ENCODE data around the gene UBE2M.
A peak's percentile ranks its signal among the peaks of the same experiment; 100 is the strongest.

UBE2M gene

DNA sequence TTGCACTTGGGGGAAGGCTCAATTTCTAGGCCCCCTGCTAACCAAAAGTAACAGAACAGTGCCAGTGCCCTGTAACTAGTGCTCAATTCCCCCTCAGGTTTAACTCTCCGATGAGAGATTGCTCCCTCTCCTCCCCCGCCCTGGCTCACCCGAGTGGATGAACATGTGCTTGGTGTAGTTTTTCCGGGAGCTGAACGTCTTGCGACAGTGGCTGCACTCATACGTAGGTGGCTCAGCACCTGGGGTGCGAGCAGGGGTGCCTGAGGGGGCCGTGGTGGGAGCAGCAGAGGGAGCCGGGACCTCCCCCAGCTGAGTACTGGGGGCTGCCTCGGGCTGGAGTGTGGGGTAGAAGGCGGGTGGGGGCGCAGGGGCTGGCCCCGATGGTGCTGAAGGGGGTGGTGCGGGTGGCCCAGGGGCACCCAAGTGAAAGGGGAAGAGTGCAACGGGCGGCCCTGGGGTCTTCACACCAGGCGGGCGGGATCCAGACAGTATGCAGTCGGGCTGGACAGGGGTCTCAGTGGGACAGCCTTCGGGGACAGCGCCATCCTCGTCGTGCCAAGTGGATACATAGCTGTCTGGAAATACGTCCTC, 42.1 kb downstream of the UBE2M start:
- no peak for TF ChIP-seq CTCF (conservative IDR thresholded peaks at IDR 0.05; ENCODE audit: low read depth, low read length)
- no peak overlapping the region for H3K4me3 ChIP-seq (ENCODE audit: low read length)
- no peak for DNase-seq (ENCODE audit: low read depth)

GRCh38 chr19:58515259-58515658, 43.2 kb downstream of the UBE2M start:
- H3K4me3 ChIP-seq (ENCODE audit: low read length) = no peak overlapping the region
- DNase-seq (ENCODE audit: low read depth) = no peak
- no peak for TF ChIP-seq CTCF (conservative IDR thresholded peaks at IDR 0.05; ENCODE audit: low read depth, low read length)

DNA sequence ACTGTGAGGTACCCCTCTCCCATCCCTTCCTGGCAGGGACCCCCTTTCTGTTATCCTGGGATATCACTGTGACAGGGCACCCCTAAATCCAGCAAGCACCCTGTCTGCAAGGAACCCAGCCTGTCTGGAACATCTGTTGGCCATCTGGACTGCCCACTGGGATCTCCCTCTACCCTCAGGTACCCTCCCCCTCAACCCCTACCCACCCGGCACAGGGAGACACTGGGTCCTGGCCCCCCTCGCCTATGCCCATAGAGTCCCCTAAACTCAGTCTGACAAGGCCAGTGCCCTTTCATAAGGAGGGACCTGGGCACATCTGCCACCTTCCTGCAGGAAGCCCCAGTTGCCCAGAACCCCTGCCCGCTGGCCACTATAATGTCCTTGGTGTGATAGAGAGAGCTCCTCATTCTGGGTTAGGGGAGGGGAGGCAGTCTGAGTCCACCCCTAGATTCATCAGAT, 43.8 kb downstream of the UBE2M start:
- no peak for DNase-seq (ENCODE audit: low read depth)
- peak overlapping the region; percentile 51 for H3K4me3 ChIP-seq (ENCODE audit: low read length)
- TF ChIP-seq CTCF (conservative IDR thresholded peaks at IDR 0.05; ENCODE audit: low read depth, low read length) = no peak

DNA sequence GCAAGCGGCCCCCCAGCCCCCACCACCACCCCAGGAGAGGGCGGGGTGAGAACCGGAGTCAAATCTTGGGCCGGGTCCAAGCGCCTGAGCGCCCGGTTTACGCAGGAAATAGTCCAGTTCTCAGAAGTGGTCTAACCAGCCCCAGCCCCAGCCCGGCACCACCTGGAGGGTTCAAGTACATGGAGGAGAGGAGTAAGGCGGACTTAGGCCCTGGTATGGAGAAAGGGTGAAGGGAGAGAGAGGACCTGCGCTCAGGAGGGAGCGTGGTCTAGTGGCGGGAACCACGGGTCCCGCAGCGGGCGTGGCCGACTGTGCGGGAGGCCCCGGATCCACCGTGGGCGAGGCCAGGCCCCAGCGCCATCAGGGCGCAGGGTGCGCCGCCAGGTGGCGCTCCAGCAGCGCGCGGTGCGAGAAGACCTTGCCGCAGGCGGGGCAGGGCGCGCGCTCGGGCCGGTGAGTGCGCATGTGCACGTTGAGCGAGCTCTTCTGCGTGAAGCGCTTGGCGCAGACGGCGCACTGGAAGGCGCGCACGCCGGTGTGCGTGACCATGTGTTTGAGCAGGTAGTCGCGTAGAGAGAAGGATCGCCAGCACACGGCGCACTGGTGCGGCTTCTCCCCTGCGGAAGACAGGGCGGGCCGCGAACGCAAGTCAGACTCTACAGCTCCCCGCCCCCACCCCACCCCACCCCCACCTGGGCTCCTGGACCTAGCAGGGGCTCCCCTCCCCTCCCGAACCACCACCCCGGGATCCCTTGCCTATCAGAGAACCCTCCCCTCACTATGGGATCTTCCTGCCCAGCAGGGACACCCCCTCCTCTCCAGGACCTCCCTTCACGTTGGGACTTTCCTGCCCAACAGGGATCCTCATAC, 44.5 kb downstream of the UBE2M start:
- TF ChIP-seq CTCF (conservative IDR thresholded peaks at IDR 0.05; ENCODE audit: low read depth, low read length) = peak; percentile 76
- peak overlapping the region; percentile 51 for H3K4me3 ChIP-seq (ENCODE audit: low read length)
- peak; percentile 53 for DNase-seq (ENCODE audit: low read depth)

- no peak for DNase-seq (ENCODE audit: low read depth)
- H3K4me3 ChIP-seq (ENCODE audit: low read length) = no peak overlapping the region
- no peak for TF ChIP-seq CTCF (conservative IDR thresholded peaks at IDR 0.05; ENCODE audit: low read depth, low read length)
Observed at GRCh38 chr19:58513213-58513693, 45.2 kb downstream of the UBE2M start.

- no peak for TF ChIP-seq CTCF (conservative IDR thresholded peaks at IDR 0.05; ENCODE audit: low read depth, low read length)
- no peak for DNase-seq (ENCODE audit: low read depth)
- H3K4me3 ChIP-seq (ENCODE audit: low read length) = no peak within 1 kb of the TSS
Observed at GRCh38 chr19:58511353-58512208, 46.8 kb downstream of the UBE2M start, which contains the start of gene SLC27A5. Gene SLC27A5 (minus strand): TSS chr19:58511992. CDS start chr19:58511955, 37 bp downstream.

Data from retinal pigment epithelial cell (primary cell).